CD4-positive, alpha-beta T cell treated with Interleukin-4 for 1 hour (primary cell): ENCODE measurements around the gene ART1.

Experiments
- DNase-seq, 2 donors: peaks; one replicate each; pipeline ENCODE4 v3.0.0-alpha.2; 2020 to 2022

ART1 gene

DNA sequence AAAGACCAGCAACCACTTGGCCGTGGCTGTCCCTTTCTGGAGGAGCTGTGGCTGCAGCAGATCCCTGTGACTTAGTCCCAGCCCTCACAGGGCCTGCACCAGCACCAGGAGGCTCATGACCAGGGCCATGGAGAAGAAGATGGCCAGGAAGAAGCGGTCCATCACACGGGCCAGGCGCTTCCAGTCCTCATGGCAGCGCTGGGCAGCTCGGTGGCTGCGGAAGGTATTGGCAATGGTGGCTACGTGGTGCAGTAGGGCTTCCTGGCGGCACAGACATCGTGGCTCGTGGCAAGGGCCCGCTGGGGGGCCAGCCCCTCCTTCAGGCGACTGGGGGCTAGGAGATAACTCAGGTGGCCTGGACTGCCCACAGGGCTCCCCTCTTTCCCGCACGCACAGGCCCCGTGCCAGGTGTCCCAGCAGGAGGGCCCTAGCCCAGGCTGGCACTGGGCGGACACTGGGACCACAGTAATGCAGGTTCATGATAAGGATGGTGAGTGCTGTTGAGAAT, 21.1 kb downstream of the ART1 start:
- no peak for DNase-seq

DNA sequence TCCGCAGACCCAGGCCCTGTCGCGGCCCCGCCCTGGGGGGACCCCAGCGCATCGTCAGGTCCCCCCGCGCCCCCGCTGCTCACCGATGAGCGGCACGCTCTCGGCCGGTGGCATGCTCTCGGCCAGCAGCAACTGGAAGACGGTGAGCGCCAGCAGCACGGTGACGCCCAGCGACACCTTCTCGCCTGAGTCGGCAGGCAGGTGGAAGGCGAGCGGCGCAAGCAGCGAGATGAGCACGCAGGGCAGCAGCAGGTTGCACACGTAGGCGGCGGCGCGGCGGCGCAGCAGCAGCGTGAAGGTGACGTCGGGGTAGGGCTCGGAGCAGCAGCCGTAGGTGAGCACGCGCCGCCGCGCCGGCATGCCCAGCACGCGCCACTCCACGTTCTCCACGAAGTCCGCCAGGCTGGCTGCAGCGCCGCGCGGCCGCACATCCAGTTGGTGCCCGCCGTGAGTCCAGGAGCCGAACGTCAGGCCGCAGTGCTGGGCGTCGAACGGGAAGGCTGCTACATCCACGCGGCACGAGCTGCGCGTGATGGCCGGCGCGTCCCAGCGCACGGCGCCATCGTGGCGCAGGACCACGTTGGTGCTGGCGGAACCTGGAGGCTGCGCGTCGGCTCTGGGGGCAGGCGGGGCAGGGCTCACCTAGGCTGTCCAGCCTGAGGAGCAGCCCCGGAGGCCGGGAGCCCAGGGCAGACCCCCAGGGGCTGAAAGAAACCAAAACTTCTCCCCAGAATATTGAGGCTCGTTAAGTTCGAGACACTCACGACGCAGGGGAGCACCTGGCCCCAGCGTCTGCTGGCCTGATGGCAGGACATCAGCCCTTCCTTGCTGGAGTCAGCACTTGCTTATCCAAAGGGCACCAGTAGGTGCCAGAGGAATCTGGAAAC, 22.5 kb downstream of the ART1 start:
- no peak for DNase-seq

DNA sequence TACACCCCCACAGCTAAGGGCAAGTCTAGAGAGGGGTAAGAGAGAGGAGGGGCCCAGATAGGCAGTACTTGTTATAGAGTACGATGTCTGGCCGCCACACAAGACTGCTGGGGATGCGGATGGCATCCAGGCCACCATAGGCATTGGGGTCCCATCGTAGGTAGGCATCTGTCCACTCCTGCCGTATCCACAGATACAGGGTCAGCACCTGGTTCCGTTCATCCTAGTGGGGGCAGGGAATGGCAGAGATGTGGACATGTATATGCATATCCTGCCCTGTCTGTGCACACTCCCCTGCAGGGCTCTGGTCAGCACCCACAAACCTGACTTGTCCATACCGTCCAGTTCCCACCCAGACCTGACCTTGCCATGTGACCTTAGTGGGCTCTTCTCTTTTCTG, 24.2 kb downstream of the ART1 start:
- no peak for DNase-seq

- no peak for DNase-seq
Measured at GRCh38 chr11:3669742-3670183, 24.8 kb downstream of the ART1 start.

- no peak for DNase-seq
Measured at GRCh38 chr11:3671334-3672254, 26.7 kb downstream of the ART1 start, which contains the start of gene CHRNA10. CHRNA10 (minus strand) TSS chr11:3671384; CDS start chr11:3671312, 72 bp downstream.

DNA sequence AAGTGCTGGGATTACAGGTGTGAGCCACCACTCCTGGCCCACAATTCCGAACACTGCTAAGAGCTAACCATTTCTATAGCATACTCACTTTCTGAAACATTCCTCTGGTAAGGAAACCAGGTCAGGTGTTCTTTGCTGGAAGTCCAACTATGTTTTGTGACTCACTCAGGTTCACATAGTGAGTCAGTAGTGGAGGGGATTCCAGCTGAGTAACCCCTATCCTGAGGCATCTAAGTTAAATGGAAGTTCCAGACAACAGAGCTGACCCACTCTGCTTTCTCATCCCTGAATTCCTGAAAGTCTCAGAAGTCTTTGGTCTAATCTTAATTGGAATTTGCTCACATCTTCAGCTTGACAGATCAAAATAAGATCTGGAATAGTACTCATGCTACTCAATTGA, 29.3 kb downstream of the ART1 start:
- DNase-seq, result no peak

DNA sequence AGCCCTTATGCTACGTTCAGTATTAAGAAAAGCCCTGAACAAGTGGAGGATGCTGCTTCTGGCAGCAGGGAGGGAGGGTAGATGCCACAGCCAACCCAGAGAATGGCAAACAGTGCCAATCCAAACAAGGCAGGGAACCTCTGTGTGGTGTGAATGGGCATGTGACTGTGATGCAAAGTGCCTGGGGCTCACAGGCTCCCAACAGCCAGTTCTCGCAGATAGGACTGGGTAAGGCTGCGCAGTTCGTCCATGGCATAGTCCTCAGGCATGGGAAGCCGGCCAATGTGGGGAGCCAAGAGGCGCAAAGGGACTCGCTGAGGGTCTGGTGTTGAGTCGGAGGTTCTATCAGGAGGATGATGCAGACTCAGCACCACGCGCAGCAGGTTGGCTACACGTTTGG, 31.0 kb downstream of the ART1 start:
- DNase-seq, result no peak

- DNase-seq, result no peak
Measured at GRCh38 chr11:3679077-3679476, 34.1 kb downstream of the ART1 start.

- DNase-seq, result no peak
Measured at GRCh38 chr11:3683039-3683438, 38.1 kb downstream of the ART1 start.

DNA sequence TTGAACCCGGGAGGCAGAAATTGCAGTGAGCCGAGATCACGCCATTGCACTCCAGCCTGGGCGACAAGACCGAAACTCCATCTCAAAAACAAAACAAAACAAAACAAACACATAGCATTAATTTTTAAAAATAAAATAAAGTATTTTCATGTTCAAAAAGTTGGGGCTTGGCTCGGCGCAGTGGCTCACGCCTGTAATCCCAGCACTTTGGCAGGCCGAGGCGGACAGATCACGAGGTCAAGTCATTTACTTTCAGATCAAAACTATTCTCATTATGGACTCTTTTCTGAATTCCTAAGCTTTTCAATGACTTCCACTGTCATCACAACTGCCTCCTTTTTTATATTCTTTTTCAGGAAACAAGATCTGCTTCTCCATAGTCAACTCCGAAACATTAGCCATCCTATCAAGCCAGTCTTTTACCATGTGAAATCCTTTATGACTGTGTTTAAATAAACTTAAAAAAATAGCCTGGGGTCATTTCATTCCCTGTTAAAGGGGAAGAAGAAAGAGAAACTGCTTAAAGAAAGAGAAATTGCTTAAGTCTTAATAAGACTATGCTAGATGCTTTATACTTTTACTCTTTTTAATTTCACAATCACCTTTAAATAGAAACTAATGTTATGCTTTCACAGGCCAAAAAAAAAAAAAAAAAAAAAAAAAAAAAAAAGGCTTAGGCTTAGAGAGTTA, 39.3 kb downstream of the ART1 start:
- DNase-seq, result no peak

GRCh38 chr11:3684819-3685172, 39.9 kb downstream of the ART1 start:
- no peak for DNase-seq

GRCh38 chr11:3685923-3686322, 41.0 kb downstream of the ART1 start:
- no peak for DNase-seq

DNA sequence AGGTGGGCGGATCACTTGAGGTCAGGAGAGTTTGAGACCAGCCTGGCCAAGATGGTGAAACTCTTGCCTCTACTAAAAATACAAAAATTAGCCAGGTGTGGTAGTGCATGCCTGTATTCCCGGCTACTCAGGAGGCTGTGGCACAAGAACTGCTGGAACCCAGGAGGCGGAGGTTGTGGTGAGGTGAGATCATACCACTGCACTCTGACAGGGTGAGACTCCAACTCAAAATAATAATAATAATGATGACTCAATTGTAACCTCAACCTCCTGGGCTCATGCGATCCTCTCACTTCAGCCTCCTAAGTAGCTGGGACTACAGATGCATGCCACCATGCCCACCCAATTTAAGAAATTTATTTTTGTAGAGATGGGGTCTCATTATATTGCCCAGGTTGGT, 41.8 kb downstream of the ART1 start:
- DNase-seq, result no peak

DNA sequence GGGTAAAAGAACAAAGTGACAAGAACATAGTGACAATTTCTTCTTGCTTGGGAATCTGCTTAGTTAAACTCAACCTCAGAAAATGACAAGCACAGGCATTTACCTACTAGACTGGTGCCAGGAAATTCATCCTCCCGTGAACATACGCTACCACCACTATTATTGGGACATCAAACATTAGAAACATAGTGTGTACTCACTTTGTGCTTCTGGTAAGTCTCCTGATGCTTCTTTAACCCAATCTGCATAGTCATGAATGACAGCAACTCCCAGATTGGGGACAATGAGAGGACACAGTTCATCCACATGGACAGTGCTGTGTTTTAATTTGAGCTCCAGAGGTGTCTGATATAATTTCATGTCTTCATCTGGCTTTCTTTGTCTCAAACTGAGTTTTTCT, 55.5 kb downstream of the ART1 start:
- DNase-seq, result no peak

DNA sequence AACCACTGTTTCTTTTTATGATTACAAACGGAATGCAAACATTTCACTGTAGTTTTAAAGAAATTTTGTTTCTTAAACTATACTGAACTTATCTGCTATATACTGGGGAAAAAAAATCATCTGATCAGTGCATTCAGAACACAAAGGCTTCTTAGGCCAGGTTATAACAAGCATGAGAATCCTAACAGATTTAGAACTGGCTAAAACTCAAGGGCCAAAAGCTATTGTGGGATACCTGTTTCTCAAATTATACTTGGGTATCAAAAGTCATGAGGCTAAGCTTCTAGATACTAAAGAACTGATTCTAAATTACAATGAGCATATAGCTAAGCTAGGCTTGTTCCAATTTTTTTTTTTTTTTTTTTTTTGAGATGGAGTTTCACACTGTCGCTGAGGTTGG, 56.0 kb downstream of the ART1 start:
- DNase-seq, result no peak

DNA sequence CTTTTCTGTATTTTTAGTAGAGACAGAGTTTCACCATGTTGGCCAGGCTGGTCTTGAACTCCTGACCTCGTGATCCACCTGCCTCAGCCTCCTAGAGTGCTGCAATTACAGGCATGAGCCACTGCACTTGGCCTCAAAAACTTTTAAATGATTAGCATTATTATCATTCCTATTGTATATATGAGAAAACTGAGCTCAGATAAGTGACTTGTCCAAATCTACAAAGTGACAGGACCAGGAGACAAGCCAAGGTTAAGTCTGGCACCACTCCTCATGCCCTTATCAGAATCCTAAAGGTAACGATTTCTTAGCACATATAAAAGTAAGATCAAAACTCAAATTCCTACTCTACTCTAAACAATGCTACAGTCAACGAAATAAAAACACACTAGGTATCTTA, 58.5 kb downstream of the ART1 start:
- no peak for DNase-seq

GRCh38 chr11:3707176-3707575, 62.2 kb downstream of the ART1 start:
- no peak for DNase-seq

DNA sequence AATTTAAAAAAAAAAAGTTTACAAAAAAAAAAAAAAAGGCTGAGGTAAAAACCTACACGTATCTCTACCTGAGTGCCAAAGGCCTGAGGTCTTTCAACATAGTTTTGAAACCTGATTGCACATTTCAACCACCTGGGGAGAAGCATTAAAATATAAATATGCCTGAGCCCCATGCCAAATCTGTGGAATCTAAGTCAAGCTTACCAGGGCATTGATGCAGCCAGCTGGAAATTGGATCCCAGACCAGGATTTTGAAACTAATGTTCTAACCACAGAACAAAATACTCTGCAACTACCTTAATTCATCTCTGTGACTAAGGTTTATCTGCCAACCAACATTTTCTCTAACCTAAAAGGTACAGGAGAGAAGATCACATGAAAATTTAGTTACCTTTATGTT, 65.0 kb downstream of the ART1 start:
- DNase-seq, result no peak

DNA sequence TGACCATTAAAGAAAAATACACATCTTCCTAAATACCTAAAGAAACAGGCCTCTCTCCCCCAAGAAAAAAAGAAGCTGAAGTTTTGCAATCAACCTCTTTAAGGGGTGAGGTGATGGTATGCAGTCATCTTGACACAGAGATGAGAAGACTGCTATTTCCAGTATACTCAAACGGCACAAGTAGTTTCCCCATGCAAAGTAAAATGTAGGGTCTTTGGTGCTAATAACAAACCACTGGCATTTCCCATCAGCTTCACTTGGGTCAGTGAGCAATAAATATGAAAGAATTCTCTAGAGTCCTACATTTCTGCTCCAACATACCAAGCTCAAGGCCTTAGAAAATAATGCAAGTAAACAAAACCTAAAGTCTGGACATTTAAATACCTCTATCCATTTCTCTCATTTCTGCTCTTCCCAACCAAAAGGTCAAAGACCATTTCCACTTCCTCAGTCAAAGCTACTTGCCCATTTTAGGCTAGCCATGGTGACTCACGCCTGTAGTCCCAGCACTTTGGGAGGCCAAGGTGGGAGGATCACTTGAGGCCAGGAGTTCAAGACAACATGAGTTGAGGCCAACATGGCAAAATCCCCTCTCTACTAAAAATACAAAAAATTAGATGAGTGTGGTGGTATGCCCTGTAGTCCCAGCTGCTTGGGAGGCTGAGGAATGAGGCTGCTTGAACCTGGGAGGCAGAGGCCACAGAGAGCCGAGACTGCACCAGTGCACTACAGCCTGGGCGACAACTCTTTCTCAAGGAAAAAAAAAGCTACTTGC, 65.7 kb downstream of the ART1 start:
- no peak for DNase-seq

GRCh38 chr11:3712274-3712673, 67.3 kb downstream of the ART1 start:
- no peak for DNase-seq
